Measurements from ENCODE around the gene CCDC192.

Gene CCDC192

GRCh38 chr5:127938746-127939145 is 235.6 kb downstream of the CCDC192 start:
- Histone ChIP-seq H3K9me3 (ENCODE audit: control insufficient read depth, low read length) (no peaks in the 10 kb centered on the region), H3K36me3 (ENCODE audit: control insufficient read depth, insufficient read depth, low read length) (no peaks in the 10 kb centered on the region), H3K4me3 (ENCODE audit: extremely low read depth, insufficient read depth, low read length, poor library complexity, severe bottlenecking) (no peak overlapping the region), H3K4me1 (ENCODE audit: control insufficient read depth, insufficient read depth, low read length, poor library complexity, severe bottlenecking) (peaks cover 18% of the 10 kb centered on the region), H3K27ac (ENCODE audit: low read depth, low read length, severe bottlenecking) (no peak overlapping the region)
- no CpG with 5 or more reads among the region's 2 CpGs for WGBS, 2 experiments (ENCODE audit: insufficient coverage in 2 of 2)

- H3K4me1 ChIP-seq (ENCODE audit: control insufficient read depth, insufficient read depth, low read length, poor library complexity, severe bottlenecking) = peaks cover 7% of the 10 kb centered on the region
- 100% methylated on average over 1 of the region's 1 CpG; no CpG with 5 or more reads in 1 of the 2 experiments for WGBS, 2 experiments (ENCODE audit: insufficient coverage in 2 of 2)
- no peak overlapping the region for H3K4me3 ChIP-seq (ENCODE audit: extremely low read depth, insufficient read depth, low read length, poor library complexity, severe bottlenecking)
- H3K36me3 ChIP-seq (ENCODE audit: control insufficient read depth, insufficient read depth, low read length) = no peaks in the 10 kb centered on the region
- no peaks in the 10 kb centered on the region for H3K9me3 ChIP-seq (ENCODE audit: control insufficient read depth, low read length)
- H3K27ac ChIP-seq (ENCODE audit: low read depth, low read length, severe bottlenecking) = no peak overlapping the region
Measured at GRCh38 chr5:127940854-127941253, 237.7 kb downstream of the CCDC192 start.

GRCh38 chr5:127941646-127942045 is 238.5 kb downstream of the CCDC192 start:
- Histone ChIP-seq H3K4me1 (ENCODE audit: control insufficient read depth, insufficient read depth, low read length, poor library complexity, severe bottlenecking) (peaks cover 7% of the 10 kb centered on the region), H3K4me3 (ENCODE audit: extremely low read depth, insufficient read depth, low read length, poor library complexity, severe bottlenecking) (no peak overlapping the region), H3K9me3 (ENCODE audit: control insufficient read depth, low read length) (no peaks in the 10 kb centered on the region), H3K36me3 (ENCODE audit: control insufficient read depth, insufficient read depth, low read length) (no peaks in the 10 kb centered on the region), H3K27ac (ENCODE audit: low read depth, low read length, severe bottlenecking) (no peak overlapping the region)
- 52 to 66% methylated on average over 6 to 8 of the region's 9 CpGs for WGBS, 2 experiments (ENCODE audit: insufficient coverage in 2 of 2)

- Histone ChIP-seq H3K4me1 (ENCODE audit: control insufficient read depth, insufficient read depth, low read length, poor library complexity, severe bottlenecking) (peaks cover 7% of the 10 kb centered on the region), H3K4me3 (ENCODE audit: extremely low read depth, insufficient read depth, low read length, poor library complexity, severe bottlenecking) (no peak overlapping the region), H3K27ac (ENCODE audit: low read depth, low read length, severe bottlenecking) (no peak overlapping the region), H3K36me3 (ENCODE audit: control insufficient read depth, insufficient read depth, low read length) (no peaks in the 10 kb centered on the region), H3K9me3 (ENCODE audit: control insufficient read depth, low read length) (no peaks in the 10 kb centered on the region)
- no CpG with 5 or more reads among the region's 3 CpGs for WGBS, 2 experiments (ENCODE audit: insufficient coverage in 2 of 2)
Measured at GRCh38 chr5:127942246-127943060, 239.3 kb downstream of the CCDC192 start.

GRCh38 chr5:127943061-127943371 is 239.8 kb downstream of the CCDC192 start:
- WGBS, 2 experiments (ENCODE audit: insufficient coverage in 2 of 2) = 90 to 100% methylated on average over 3 to 4 of the region's 4 CpGs
- Histone ChIP-seq H3K4me3 (ENCODE audit: extremely low read depth, insufficient read depth, low read length, poor library complexity, severe bottlenecking) (no peak overlapping the region), H3K36me3 (ENCODE audit: control insufficient read depth, insufficient read depth, low read length) (no peaks in the 10 kb centered on the region), H3K9me3 (ENCODE audit: control insufficient read depth, low read length) (no peaks in the 10 kb centered on the region), H3K27ac (ENCODE audit: low read depth, low read length, severe bottlenecking) (no peak overlapping the region), H3K4me1 (ENCODE audit: control insufficient read depth, insufficient read depth, low read length, poor library complexity, severe bottlenecking) (peaks cover 7% of the 10 kb centered on the region)

GRCh38 chr5:127944125-127944524 is 240.9 kb downstream of the CCDC192 start:
- H3K9me3 ChIP-seq (ENCODE audit: control insufficient read depth, low read length) = no peaks in the 10 kb centered on the region
- WGBS, 2 experiments (ENCODE audit: insufficient coverage in 2 of 2) = 83 to 84% methylated on average over 3 to 4 of the region's 5 CpGs
- H3K27ac ChIP-seq (ENCODE audit: low read depth, low read length, severe bottlenecking) = no peak overlapping the region
- peaks cover 7% of the 10 kb centered on the region for H3K4me1 ChIP-seq (ENCODE audit: control insufficient read depth, insufficient read depth, low read length, poor library complexity, severe bottlenecking)
- no peaks in the 10 kb centered on the region for H3K36me3 ChIP-seq (ENCODE audit: control insufficient read depth, insufficient read depth, low read length)
- no peak overlapping the region for H3K4me3 ChIP-seq (ENCODE audit: extremely low read depth, insufficient read depth, low read length, poor library complexity, severe bottlenecking)

- Histone ChIP-seq H3K4me1 (ENCODE audit: control insufficient read depth, insufficient read depth, low read length, poor library complexity, severe bottlenecking) (no peaks in the 10 kb centered on the region), H3K27ac (ENCODE audit: low read depth, low read length, severe bottlenecking) (no peak overlapping the region), H3K36me3 (ENCODE audit: control insufficient read depth, insufficient read depth, low read length) (no peaks in the 10 kb centered on the region), H3K4me3 (ENCODE audit: extremely low read depth, insufficient read depth, low read length, poor library complexity, severe bottlenecking) (no peak overlapping the region), H3K9me3 (ENCODE audit: control insufficient read depth, low read length) (no peaks in the 10 kb centered on the region)
- no CpG with 5 or more reads among the region's 1 CpG for WGBS, 2 experiments (ENCODE audit: insufficient coverage in 2 of 2)
Measured at GRCh38 chr5:127947941-127948340, 244.8 kb downstream of the CCDC192 start.

GRCh38 chr5:127950707-127951391 is 247.7 kb downstream of the CCDC192 start:
- H3K9me3 ChIP-seq (ENCODE audit: control insufficient read depth, low read length) = no peaks in the 10 kb centered on the region
- H3K4me3 ChIP-seq (ENCODE audit: extremely low read depth, insufficient read depth, low read length, poor library complexity, severe bottlenecking) = no peak overlapping the region
- 93% methylated on average over 2 of the region's 6 CpGs; no CpG with 5 or more reads in 1 of the 2 experiments for WGBS, 2 experiments (ENCODE audit: insufficient coverage in 2 of 2)
- no peaks in the 10 kb centered on the region for H3K36me3 ChIP-seq (ENCODE audit: control insufficient read depth, insufficient read depth, low read length)
- no peak overlapping the region for H3K27ac ChIP-seq (ENCODE audit: low read depth, low read length, severe bottlenecking)
- no peaks in the 10 kb centered on the region for H3K4me1 ChIP-seq (ENCODE audit: control insufficient read depth, insufficient read depth, low read length, poor library complexity, severe bottlenecking)

- no peak overlapping the region for H3K27ac ChIP-seq (ENCODE audit: low read depth, low read length, severe bottlenecking)
- H3K4me1 ChIP-seq (ENCODE audit: control insufficient read depth, insufficient read depth, low read length, poor library complexity, severe bottlenecking) = no peaks in the 10 kb centered on the region
- WGBS, 2 experiments (ENCODE audit: insufficient coverage in 2 of 2) = 69 to 86% methylated on average over 1 to 2 of the region's 4 CpGs
- no peaks in the 10 kb centered on the region for H3K9me3 ChIP-seq (ENCODE audit: control insufficient read depth, low read length)
- H3K4me3 ChIP-seq (ENCODE audit: extremely low read depth, insufficient read depth, low read length, poor library complexity, severe bottlenecking) = no peak overlapping the region
- no peaks in the 10 kb centered on the region for H3K36me3 ChIP-seq (ENCODE audit: control insufficient read depth, insufficient read depth, low read length)
Measured at GRCh38 chr5:127951791-127952190, 248.6 kb downstream of the CCDC192 start.

GRCh38 chr5:127957183-127957582 is 254.0 kb downstream of the CCDC192 start:
- Histone ChIP-seq H3K36me3 (ENCODE audit: control insufficient read depth, insufficient read depth, low read length) (no peaks in the 10 kb centered on the region), H3K27ac (ENCODE audit: low read depth, low read length, severe bottlenecking) (no peak overlapping the region), H3K9me3 (ENCODE audit: control insufficient read depth, low read length) (no peaks in the 10 kb centered on the region), H3K4me3 (ENCODE audit: extremely low read depth, insufficient read depth, low read length, poor library complexity, severe bottlenecking) (no peak overlapping the region), H3K4me1 (ENCODE audit: control insufficient read depth, insufficient read depth, low read length, poor library complexity, severe bottlenecking) (peaks cover 4% of the 10 kb centered on the region)
- 76 to 100% methylated on average over 1 to 2 of the region's 2 CpGs for WGBS, 2 experiments (ENCODE audit: insufficient coverage in 2 of 2)

GRCh38 chr5:127957701-127958239 is 254.6 kb downstream of the CCDC192 start:
- no peak overlapping the region for H3K4me3 ChIP-seq (ENCODE audit: extremely low read depth, insufficient read depth, low read length, poor library complexity, severe bottlenecking)
- H3K36me3 ChIP-seq (ENCODE audit: control insufficient read depth, insufficient read depth, low read length) = no peaks in the 10 kb centered on the region
- H3K4me1 ChIP-seq (ENCODE audit: control insufficient read depth, insufficient read depth, low read length, poor library complexity, severe bottlenecking) = peaks cover 4% of the 10 kb centered on the region
- no peak overlapping the region for H3K27ac ChIP-seq (ENCODE audit: low read depth, low read length, severe bottlenecking)
- no peaks in the 10 kb centered on the region for H3K9me3 ChIP-seq (ENCODE audit: control insufficient read depth, low read length)

Measured in mesodermal cell (in vitro differentiated cells).